ENCODE measurements around the gene FUT3. TPM values are rescaled to one million over a fixed set of nuclear protein-coding genes. Genes with fewer than 3 reads are reported as not detected.

Gene FUT3
- total and polyA plus RNA-seq, 12 donors: 0.14 to 0.20 (median 0.16) TPM; not detected in 8

- no peaks in the 10 kb centered on the region for H3K36me3 ChIP-seq (replicated peaks in 1 of 2)
- 49 to 55% (median 54%) methylated on average over 15 of the region's 15 CpGs for WGBS, 4 donors
- TF ChIP-seq CTCF (IDR thresholded peaks at IDR 0.05) (no peak), POLR2A (IDR thresholded peaks at IDR 0.05) (no peak)
- no peak overlapping the region for H3K4me3 ChIP-seq
- H3K27me3 ChIP-seq: no peaks in the 10 kb centered on the region
- no peaks in the 10 kb centered on the region for H3K9me3 ChIP-seq (replicated peaks in 1 of 3)
- intact Hi-C loops (cut with DNase I): no loop called here
- no peaks in the 10 kb centered on the region for H3K4me1 ChIP-seq (replicated peaks in 1 of 2)
- DNase-seq: no peak
- H3K27ac ChIP-seq: no peak overlapping the region
These were observed 13.4 kb downstream of the FUT3 start for GRCh38 chr19:5837761-5838352.

GRCh38 chr19:5832527-5833216 is 18.6 kb downstream of the FUT3 start:
- TF ChIP-seq CTCF (IDR thresholded peaks at IDR 0.05) (no peak), POLR2A (IDR thresholded peaks at IDR 0.05) (no peak)
- Histone ChIP-seq H3K27me3 (no peaks in the 10 kb centered on the region), H3K4me3 (no peak overlapping the region), H3K4me1 (replicated peaks in 1 of 2) (peaks cover 5 to 7% of the 10 kb centered on the region in 2 donors), H3K9me3 (replicated peaks in 1 of 3) (no peaks in the 10 kb centered on the region), H3K27ac (no peak overlapping the region), H3K36me3 (replicated peaks in 1 of 2) (no peaks in the 10 kb centered on the region)
- WGBS, 4 donors: 84 to 92% (median 88%) methylated on average over 6 of the region's 6 CpGs
- intact Hi-C loops (cut with DNase I): no loop called here
- no peak for DNase-seq

GRCh38 chr19:5832061-5832460 is 19.2 kb downstream of the FUT3 start:
- intact Hi-C loops (cut with DNase I): no loop called here
- no peaks in the 10 kb centered on the region for H3K27me3 ChIP-seq
- WGBS, 4 donors: 85 to 93% (median 87%) methylated on average over 8 to 22 of the region's 22 CpGs

GRCh38 chr19:5831159-5831558 is 20.1 kb downstream of the FUT3 start:
- no peak for DNase-seq
- intact Hi-C loops (cut with DNase I): no loop called here
- Histone ChIP-seq H3K9me3 (replicated peaks in 1 of 3) (no peaks in the 10 kb centered on the region), H3K4me1 (replicated peaks in 1 of 2) (peaks cover 14 to 18% of the 10 kb centered on the region in 2 donors), H3K36me3 (replicated peaks in 1 of 2) (no peaks in the 10 kb centered on the region), H3K27me3 (no peaks in the 10 kb centered on the region), H3K4me3 (no peak overlapping the region), H3K27ac (no peak overlapping the region)
- TF ChIP-seq CTCF (IDR thresholded peaks at IDR 0.05) (no peak), POLR2A (IDR thresholded peaks at IDR 0.05) (no peak)
- WGBS, 4 donors: 83 to 96% (median 90%) methylated on average over 2 to 9 of the region's 9 CpGs

More at GRCh38 chr19:5832061-5832460, 19.2 kb downstream of the FUT3 start:
- DNase-seq: no peak
- Histone ChIP-seq H3K4me3 (no peak overlapping the region), H3K4me1 (replicated peaks in 1 of 2) (peaks cover 6 to 9% of the 10 kb centered on the region in 2 donors), H3K36me3 (replicated peaks in 1 of 2) (no peaks in the 10 kb centered on the region), H3K27ac (no peak overlapping the region), H3K9me3 (replicated peaks in 1 of 3) (no peaks in the 10 kb centered on the region)
- TF ChIP-seq CTCF (IDR thresholded peaks at IDR 0.05): no peak
- no peak for TF ChIP-seq POLR2A (IDR thresholded peaks at IDR 0.05)

Measured in adrenal gland (tissue), 12 donors.